CD4-positive, alpha-beta T cell treated with Interleukin-17A for 4 hours (primary cell): ENCODE data around the gene XRRA1.

ENCODE experiments used
- DNase-seq: peaks from one replicate; pipeline ENCODE4 v3.0.0-alpha.2; 2020; ENCODE audit warnings: mixed read lengths

The XRRA1 gene

GRCh38 chr11:74949753-74950137, 854 bp upstream of the XRRA1 start:
- DNase-seq = no peak

GRCh38 chr11:74948546-74948897, 369 bp downstream of the XRRA1 start:
- no peak for DNase-seq

- DNase-seq = no peak
These were observed 6.7 kb downstream of the XRRA1 start for GRCh38 chr11:74942073-74942759.

GRCh38 chr11:74941492-74941891, 7.4 kb downstream of the XRRA1 start:
- no peak for DNase-seq

- DNase-seq = no peak
These were observed 11.0 kb downstream of the XRRA1 start for GRCh38 chr11:74937696-74938475.

GRCh38 chr11:74936976-74937375, 11.9 kb downstream of the XRRA1 start:
- no peak for DNase-seq

GRCh38 chr11:74936087-74936486, 12.8 kb downstream of the XRRA1 start:
- no peak for DNase-seq

GRCh38 chr11:74935285-74935684, 13.6 kb downstream of the XRRA1 start:
- DNase-seq = no peak

- DNase-seq = no peak
These were observed 15.1 kb downstream of the XRRA1 start for GRCh38 chr11:74933765-74934164.

- DNase-seq = no peak
These were observed 16.1 kb downstream of the XRRA1 start for GRCh38 chr11:74932797-74933196.

GRCh38 chr11:74932169-74932568, 16.7 kb downstream of the XRRA1 start:
- no peak for DNase-seq

GRCh38 chr11:74929431-74930363, 19.2 kb downstream of the XRRA1 start:
- DNase-seq = peak; percentile 76

- no peak for DNase-seq
These were observed 21.4 kb downstream of the XRRA1 start for GRCh38 chr11:74927496-74927895.

- DNase-seq = no peak
These were observed 22.4 kb downstream of the XRRA1 start for GRCh38 chr11:74926304-74927030.

GRCh38 chr11:74925281-74925680, 23.6 kb downstream of the XRRA1 start:
- no peak for DNase-seq

- no peak for DNase-seq
These were observed 25.8 kb downstream of the XRRA1 start for GRCh38 chr11:74923125-74923524.

GRCh38 chr11:74909812-74910211, 39.1 kb downstream of the XRRA1 start:
- DNase-seq = no peak

GRCh38 chr11:74909385-74909784, 39.5 kb downstream of the XRRA1 start:
- DNase-seq = no peak

- DNase-seq = no peak
These were observed 43.6 kb downstream of the XRRA1 start for GRCh38 chr11:74905326-74905725.

GRCh38 chr11:74902342-74902741, 46.5 kb downstream of the XRRA1 start:
- no peak for DNase-seq

GRCh38 chr11:74896311-74896710, 52.6 kb downstream of the XRRA1 start:
- no peak for DNase-seq

GRCh38 chr11:74895340-74896116, 53.4 kb downstream of the XRRA1 start:
- no peak for DNase-seq
